ENCODE results near the gene MARCO. TPM values are rescaled to one million over a fixed set of nuclear protein-coding genes. Genes with fewer than 3 reads are reported as not detected.

Gene MARCO
- total RNA-seq, 1 experiment from 2014 or later = 0.54 TPM

DNA sequence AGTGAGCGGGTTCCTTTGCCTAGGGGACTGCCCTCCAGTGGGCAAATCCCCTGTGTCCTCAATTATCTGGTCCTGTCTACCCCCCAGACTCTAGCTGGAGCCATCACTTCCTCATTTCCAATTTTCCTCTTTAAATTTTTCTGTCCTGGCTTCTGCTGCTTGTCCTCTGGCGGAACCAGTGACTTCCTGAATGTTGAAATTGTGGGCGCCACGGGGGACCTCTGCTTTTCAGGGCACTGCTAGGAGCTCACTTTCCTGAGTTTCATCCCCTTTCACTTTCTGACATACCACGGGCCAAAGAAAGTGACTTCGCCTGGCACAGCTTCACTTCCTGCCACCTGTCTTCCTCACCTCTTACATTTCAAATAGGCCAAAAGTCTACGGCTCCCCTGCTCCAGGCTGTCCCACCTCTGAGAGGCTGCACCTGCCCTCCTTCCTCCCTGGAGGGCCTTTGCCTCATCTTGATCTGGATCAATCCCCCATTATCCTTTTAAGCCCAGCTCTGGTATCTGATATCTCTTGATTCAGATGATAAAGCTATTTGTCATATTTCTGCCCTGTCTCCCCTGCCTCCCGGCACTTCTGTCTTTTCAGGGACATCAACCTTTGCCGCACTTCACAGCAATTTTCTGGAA lies 1.4 kb upstream of the MARCO start:
- Histone ChIP-seq H3K79me2 (ENCODE audit: insufficient read depth, low read length) (no peaks in the 10 kb centered on the region), H3K9me3 (ENCODE audit: control insufficient read depth in 1 of 2, insufficient read depth in 1 of 2, low read depth in 1 of 2, low read length in 2 of 2) (no peaks in the 10 kb centered on the region), H3K4me2 (ENCODE audit: low read length) (no peak overlapping the region), H3K9me2 (ENCODE audit: insufficient read depth) (no peaks in the 10 kb centered on the region), H4K20me1 (ENCODE audit: insufficient read depth) (no peaks in the 10 kb centered on the region), H2AFZ (ENCODE audit: low read depth, low read length, poor library complexity, severe bottlenecking) (no peak overlapping the region), H3K27me3 (ENCODE audit: insufficient read depth, low read length) (peaks cover 28% of the 10 kb centered on the region), H3K4me1 (ENCODE audit: control insufficient read depth in 1 of 2, insufficient read depth in 2 of 2, low read length in 2 of 2) (no peaks in the 10 kb centered on the region), H3K27ac (ENCODE audit: low read depth, low read length) (no peak overlapping the region), H3K4me3 (replicated peaks in 1 of 2; ENCODE audit: low read depth in 1 of 2, low read length in 2 of 2) (no peak overlapping the region), H3K36me3 (ENCODE audit: control insufficient read depth in 1 of 2, insufficient read depth in 2 of 2, low read length in 2 of 2) (no peaks in the 10 kb centered on the region), H3K9ac (ENCODE audit: low read length) (no peak overlapping the region)
- TF ChIP-seq JUND (IDR thresholded peaks at IDR 0.05) (no peak), CEBPB (IDR thresholded peaks at IDR 0.05; ENCODE audit: low read depth) (no peak), EZH2 (IDR thresholded peaks at IDR 0.05) (no peak), CTCF (IDR thresholded peaks at IDR 0.05 in 2 of 3, conservative IDR thresholded peaks at IDR 0.05 in 1 of 3; ENCODE audit: borderline replicate concordance in 1 of 3, insufficient read depth in 1 of 3, low read depth in 2 of 3, low read length in 2 of 3) (no peak), ELF1 (IDR thresholded peaks at IDR 0.05; ENCODE audit: borderline replicate concordance, low read depth) (no peak)
- ChIA-PET CTCF (no interaction called here), POLR2A (no interaction called here), RAD21 (ENCODE audit: low non-redundant PET in 1 of 2, low total read pairs in 2 of 2, uncharacterized antibody in 2 of 2, unreplicated experiment in 2 of 2) (no interaction called here)
- no peak for DNase-seq (ENCODE audit: low read depth, low spot score)
- BruUV-seq (replicated peaks) = no TSS peak
- ATAC-seq = no peak
- intact Hi-C loops (cut with micrococcal nuclease) = no loop called here

DNA sequence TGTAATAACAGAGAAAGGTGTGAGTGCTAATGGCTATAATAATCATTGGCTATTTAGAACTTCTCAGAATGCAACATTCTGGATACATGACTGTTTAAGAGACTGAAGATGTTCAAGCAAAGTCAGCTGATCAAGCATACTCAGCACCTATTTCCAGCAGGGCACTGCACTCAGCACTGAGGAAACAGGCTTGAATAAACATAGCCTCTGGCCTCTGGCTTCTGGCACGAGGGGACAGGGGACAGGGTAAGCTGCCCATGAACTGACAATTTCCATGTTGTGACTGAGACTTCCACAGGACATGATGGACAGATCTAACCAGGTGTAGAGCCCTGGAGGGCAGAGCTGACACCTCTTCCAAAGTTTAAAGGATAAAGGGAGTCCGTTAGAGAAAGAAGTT lies 1.3 kb downstream of the MARCO start:
- Histone ChIP-seq H2AFZ (ENCODE audit: low read depth, low read length, poor library complexity, severe bottlenecking) (no peak overlapping the region), H3K79me2 (ENCODE audit: insufficient read depth, low read length) (no peaks in the 10 kb centered on the region), H3K9me2 (ENCODE audit: insufficient read depth) (no peaks in the 10 kb centered on the region), H3K4me2 (ENCODE audit: low read length) (no peak overlapping the region), H3K9me3 (ENCODE audit: control insufficient read depth in 1 of 2, insufficient read depth in 1 of 2, low read depth in 1 of 2, low read length in 2 of 2) (no peaks in the 10 kb centered on the region), H3K4me3 (replicated peaks in 1 of 2; ENCODE audit: low read depth in 1 of 2, low read length in 2 of 2) (no peak overlapping the region), H3K4me1 (ENCODE audit: control insufficient read depth in 1 of 2, insufficient read depth in 2 of 2, low read length in 2 of 2) (no peaks in the 10 kb centered on the region), H3K27ac (ENCODE audit: low read depth, low read length) (no peak overlapping the region), H4K20me1 (ENCODE audit: insufficient read depth) (no peaks in the 10 kb centered on the region), H3K27me3 (ENCODE audit: insufficient read depth, low read length) (peaks cover 34% of the 10 kb centered on the region), H3K9ac (ENCODE audit: low read length) (no peak overlapping the region), H3K36me3 (ENCODE audit: control insufficient read depth in 1 of 2, insufficient read depth in 2 of 2, low read length in 2 of 2) (no peaks in the 10 kb centered on the region)
- ATAC-seq (no peak), DNase-seq (ENCODE audit: low read depth, low spot score) (no peak)
- BruUV-seq (replicated peaks) = no TSS peak
- ChIA-PET RAD21 (ENCODE audit: low non-redundant PET in 1 of 2, low total read pairs in 2 of 2, uncharacterized antibody in 2 of 2, unreplicated experiment in 2 of 2) (no interaction called here), CTCF (interaction anchor here (1.4 kb wide), 1 partner anchor 61 kb away, joined by 4 read pairs; no protein-coding TSS in a partner anchor), POLR2A (no interaction called here)
- intact Hi-C loops (cut with micrococcal nuclease) = no loop called here
- TF ChIP-seq, protein P1, sequence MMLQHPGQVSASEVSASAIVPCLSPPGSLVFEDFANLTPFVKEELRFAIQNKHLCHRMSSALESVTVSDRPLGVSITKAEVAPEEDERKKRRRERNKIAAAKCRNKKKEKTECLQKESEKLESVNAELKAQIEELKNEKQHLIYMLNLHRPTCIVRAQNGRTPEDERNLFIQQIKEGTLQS (IDR thresholded peaks at IDR 0.05) = no peak
- TF ChIP-seq EGR1 (IDR thresholded peaks at IDR 0.05; ENCODE audit: low read depth) = no peak
- TF ChIP-seq, protein P2, sequence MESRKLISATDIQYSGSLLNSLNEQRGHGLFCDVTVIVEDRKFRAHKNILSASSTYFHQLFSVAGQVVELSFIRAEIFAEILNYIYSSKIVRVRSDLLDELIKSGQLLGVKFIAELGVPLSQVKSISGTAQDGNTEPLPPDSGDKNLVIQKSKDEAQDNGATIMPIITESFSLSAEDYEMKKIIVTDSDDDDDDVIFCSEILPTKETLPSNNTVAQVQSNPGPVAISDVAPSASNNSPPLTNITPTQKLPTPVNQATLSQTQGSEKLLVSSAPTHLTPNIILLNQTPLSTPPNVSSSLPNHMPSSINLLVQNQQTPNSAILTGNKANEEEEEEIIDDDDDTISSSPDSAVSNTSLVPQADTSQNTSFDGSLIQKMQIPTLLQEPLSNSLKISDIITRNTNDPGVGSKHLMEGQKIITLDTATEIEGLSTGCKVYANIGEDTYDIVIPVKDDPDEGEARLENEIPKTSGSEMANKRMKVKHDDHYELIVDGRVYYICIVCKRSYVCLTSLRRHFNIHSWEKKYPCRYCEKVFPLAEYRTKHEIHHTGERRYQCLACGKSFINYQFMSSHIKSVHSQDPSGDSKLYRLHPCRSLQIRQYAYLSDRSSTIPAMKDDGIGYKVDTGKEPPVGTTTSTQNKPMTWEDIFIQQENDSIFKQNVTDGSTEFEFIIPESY (IDR thresholded peaks at IDR 0.05; ENCODE audit: extremely low read depth, insufficient replicate concordance, low read length) = no peak
- TF ChIP-seq, protein P3, sequence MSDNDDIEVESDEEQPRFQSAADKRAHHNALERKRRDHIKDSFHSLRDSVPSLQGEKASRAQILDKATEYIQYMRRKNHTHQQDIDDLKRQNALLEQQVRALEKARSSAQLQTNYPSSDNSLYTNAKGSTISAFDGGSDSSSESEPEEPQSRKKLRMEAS (IDR thresholded peaks at IDR 0.05) = no peak
- no peak for TF ChIP-seq TCF7L2 (IDR thresholded peaks at IDR 0.05; ENCODE audit: borderline replicate concordance, extremely low read depth, insufficient read depth, insufficient read length)
- TF ChIP-seq ZFX (IDR thresholded peaks at IDR 0.05) = no peak
- TF ChIP-seq EZH2 (IDR thresholded peaks at IDR 0.05) = no peak
- TF ChIP-seq POLR2A (IDR thresholded peaks at IDR 0.05; ENCODE audit: borderline replicate concordance, extremely low read depth, insufficient read depth, insufficient read length) = no peak
- no peak for TF ChIP-seq CBX3 (IDR thresholded peaks at IDR 0.05; ENCODE audit: low read depth)
- no peak for TF ChIP-seq ELF1 (IDR thresholded peaks at IDR 0.05; ENCODE audit: borderline replicate concordance, low read depth)
- TF ChIP-seq FOSL1 (IDR thresholded peaks at IDR 0.05; ENCODE audit: low read depth) = no peak

Data from HCT116 (cell line).